HepG2 (cell line): ENCODE measurements around the gene PRM3. TPM values are rescaled to one million over a fixed set of nuclear protein-coding genes. Genes with fewer than 3 reads are reported as not detected.

Experiments
- ARID3A ChIP-seq: IDR thresholded peaks from 2 replicates; pipeline ENCODE4 v1.6.1; 2012; ENCODE audit warnings: low read depth, low read length, improper control_type of control experiment
- ARNT2 ChIP-seq: sonication (generic); formaldehyde crosslinking; IDR thresholded peaks from 2 replicates; pipeline ENCODE4 v1.8.0; 2022; ENCODE audit warnings: mild to moderate bottlenecking, low read depth, missing genetic modification reagents, moderate library complexity
- CEBPZ ChIP-seq: IDR thresholded peaks from 2 replicates; pipeline ENCODE4 v1.6.1; 2012; ENCODE audit warnings: low read length, improper control_type of control experiment
- CENPT ChIP-seq: sonication (generic); formaldehyde crosslinking; IDR thresholded peaks from 2 replicates; pipeline ENCODE4 v1.8.0; 2022; ENCODE audit warnings: low read depth, mild to moderate bottlenecking, moderate library complexity, missing genetic modification reagents
- EEA1 ChIP-seq: sonication (generic); formaldehyde crosslinking; IDR thresholded peaks from 2 replicates; pipeline ENCODE4 v1.5.1; 2020; ENCODE audit warnings: mild to moderate bottlenecking, missing genetic modification reagents, borderline replicate concordance
- FOXJ3 ChIP-seq: sonication (generic); formaldehyde crosslinking; IDR thresholded peaks from 2 replicates; pipeline ENCODE4 v1.4.0; 2020; ENCODE audit warnings: missing genetic modification reagents, mild to moderate bottlenecking, borderline replicate concordance
- IKZF1 ChIP-seq: fragments of 450-650 bp; IDR thresholded peaks from 2 replicates; pipeline ENCODE4 v1.7.1; 2016
- KAT7 ChIP-seq: IDR thresholded peaks from 2 replicates; pipeline ENCODE4 v1.6.1; 2018; ENCODE audit warnings: borderline replicate concordance, missing compliant biosample characterization
- NKX3-1 ChIP-seq: sonication (generic); formaldehyde crosslinking; IDR thresholded peaks from 2 replicates; pipeline ENCODE4 v1.5.0; 2020; ENCODE audit warnings: missing genetic modification reagents
- PAF1 ChIP-seq: IDR thresholded peaks from 2 replicates; pipeline ENCODE4 v1.6.1; 2016; ENCODE audit warnings: missing genetic modification reagents, missing compliant biosample characterization
- SIN3B ChIP-seq: fragments of 150-350 bp; IDR thresholded peaks from 2 replicates; pipeline ENCODE4 v1.6.1; 2014; ENCODE audit warnings: low read length
- SUZ12 ChIP-seq: fragments of 150-350 bp; IDR thresholded peaks from 2 replicates; pipeline ENCODE4 v1.6.1; 2014; ENCODE audit warnings: low read depth, low read length
- ZFP36L1 ChIP-seq: sonication (generic); formaldehyde crosslinking; IDR thresholded peaks from 2 replicates; pipeline ENCODE4 v1.8.0; 2022; ENCODE audit warnings: mild to moderate bottlenecking, missing genetic modification reagents, moderate library complexity
- ZFP90 ChIP-seq: sonication (generic); formaldehyde crosslinking; IDR thresholded peaks from 2 replicates; pipeline ENCODE4 v1.8.0; 2022; ENCODE audit warnings: missing genetic modification reagents, mild to moderate bottlenecking, inconsistent platforms, borderline replicate concordance
- ZNF225 ChIP-seq: sonication (generic); formaldehyde crosslinking; IDR thresholded peaks from 2 replicates; pipeline ENCODE4 v1.4.0; 2020; ENCODE audit warnings: mild to moderate bottlenecking, missing genetic modification reagents
- ZNF382 ChIP-seq: sonication (generic); formaldehyde crosslinking; IDR thresholded peaks from 2 replicates; pipeline ENCODE4 v1.5.0; 2020; ENCODE audit warnings: missing genetic modification reagents, mild to moderate bottlenecking, borderline replicate concordance
- ZNF569 ChIP-seq: sonication (generic); formaldehyde crosslinking; IDR thresholded peaks from 2 replicates; pipeline ENCODE4 v1.5.0; 2020; ENCODE audit warnings: mild to moderate bottlenecking, missing genetic modification reagents, moderate library complexity, borderline replicate concordance
- ZNF576 ChIP-seq: sonication (generic); formaldehyde crosslinking; IDR thresholded peaks from 2 replicates; pipeline ENCODE4 v1.4.0; 2020; ENCODE audit warnings: mild to moderate bottlenecking, missing genetic modification reagents
- ZNF670 ChIP-seq: sonication (generic); formaldehyde crosslinking; IDR thresholded peaks from 2 replicates; pipeline ENCODE4 v1.8.0; 2022; ENCODE audit warnings: mild to moderate bottlenecking, missing genetic modification reagents, borderline replicate concordance
- ZNF800 ChIP-seq: sonication (generic); formaldehyde crosslinking; IDR thresholded peaks from 2 replicates; pipeline ENCODE4 v1.4.0; 2020; ENCODE audit warnings: missing genetic modification reagents
- ZNF891 ChIP-seq: sonication (generic); formaldehyde crosslinking; IDR thresholded peaks from 2 replicates; pipeline ENCODE4 v1.5.0; 2020; ENCODE audit warnings: mild to moderate bottlenecking, missing genetic modification reagents
- ZSCAN22 ChIP-seq: sonication (generic); formaldehyde crosslinking; IDR thresholded peaks from 2 replicates; pipeline ENCODE4 v1.4.0; 2020; ENCODE audit warnings: mild to moderate bottlenecking, missing genetic modification reagents
- polyA plus RNA-seq, 8 experiments: library from polyadenylated mRNA; depleted of rRNA in 3 of 8; stranded (reverse) in 7 of 8; unstranded in 1 of 8; fragments of >200 nt; fragmentation: Illumina TruSeq in 4 of 8; extraction: Trizol in 4 of 8; gene quantifications; 2 replicates each; pipeline versions ENCODE4 v1.2.1 to v1.2.3, GENCODE V29; 2011 to 2016; ENCODE audit warnings: low read depth in 4 of 8, missing spikeins in 1 of 8, mixed read lengths in 1 of 8; ENCODE audit not compliant: insufficient read depth in 1 of 8
- total RNA-seq, 5 experiments: library from RNA; depleted of rRNA; stranded (reverse); fragments of >200 nt; fragmentation: Illumina TruSeq; extraction: Trizol; gene quantifications; 2 replicates each; pipeline ENCODE4 v1.2.3, GENCODE V29; 2016; ENCODE audit warnings: low read depth in 1 of 5

Gene PRM3
- total and polyA plus RNA-seq, 2 of the 13 experiments (the other 11 are each of a cell fraction or from before 2014, with no cell fraction given) = not detected

GRCh38 chr16:11297492-11298142 lies 24.2 kb upstream of the PRM3 start (continued):
- TF ChIP-seq ARID3A (no peak), ARNT2 (peak; percentile 88; the same call in 1 of the 2 replicates), ZNF800 (no peak; the same call in 1 of the 2 replicates), ZNF670 (no peak), NKX3-1 (CRISPR knock-in tag) (no peak), SIN3B (no peak), ZNF576 (CRISPR knock-in tag) (no peak), PAF1 (CRISPR knock-in tag) (no peak), ZNF891 (CRISPR knock-in tag) (peak; percentile 40; the same call in 1 of the 2 replicates), EEA1 (CRISPR knock-in tag) (peak; percentile 64; the same call in 1 of the 2 replicates), CEBPZ (no peak), FOXJ3 (CRISPR knock-in tag) (0 out of 2 replicates have a peak, but pooled peaks have one; percentile 18), ZFP90 (peak; percentile 85; the same call in 1 of the 2 replicates), ZFP36L1 (CRISPR knock-in tag) (0 out of 2 replicates have a peak, but pooled peaks have one; percentile 12), CENPT (CRISPR knock-in tag) (no peak), IKZF1 (no peak), ZNF569 (CRISPR knock-in tag) (no peak), SUZ12 (no peak), ZNF225 (peak; percentile 90; the same call in 1 of the 2 replicates), ZNF382 (CRISPR knock-in tag) (no peak; the same call in 1 of the 2 replicates), KAT7 (CRISPR knock-in tag) (peak; percentile 85), ZSCAN22 (CRISPR knock-in tag) (no peak; the same call in 1 of the 2 replicates)
